A549 (cell line): Measurements from ENCODE around the gene NACC2. TPM values are rescaled to one million over a fixed set of nuclear protein-coding genes. Genes with fewer than 3 reads are reported as not detected.

ENCODE experiments used
- ATAC-seq, 2 experiments: fragments of 200-7000 bp in 1 of 2; fragments of >200 bp in 1 of 2; cut with Nextera tagmentation in 1 of 2; cut with Tn5 transposase in 1 of 2; 3 replicates each; pipeline versions ENCODE4 v1.8.0 to v1.9.1; 2018 to 2020; ENCODE audit warnings: mild to moderate bottlenecking in 1 of 2, moderate library complexity in 1 of 2
- CTCF ChIA-PET: fragments of 300-600 bp; sonication (Branson Sonifier 250); formaldehyde crosslinking; extraction: SDS; loops from one replicate; lab custom pipeline; 2021; ENCODE audit warnings: antibody characterized with exemption, inconsistent platforms; lab: Yijun Ruan, JAX
- POLR2A ChIA-PET: fragments of 350-600 bp; formaldehyde crosslinking; extraction: SDS; loops from one replicate; lab custom pipeline; 2021; ENCODE audit warnings: antibody characterized with exemption, inconsistent platforms; lab: Yijun Ruan, JAX
- DNase-seq, 2 experiments: peaks; one replicate each; pipeline versions ENCODE4 v3.0.0 to v3.0.0-alpha.2; 2011 to 2016; ENCODE audit warnings: low read depth in 1 of 2, low spot score in 1 of 2
- FAIRE-seq: peaks from 2 replicates; lab custom pipeline; 2011; peaks lifted over from hg19 to GRCh38; lab: Jason Lieb, UNC
- H3K27ac ChIP-seq, 2 experiments: fragments of >200 bp; sonication (Bioruptor Twin); formaldehyde crosslinking; 3 replicates each; pipeline ENCODE4 v1.5.1; 2016 to 2017
- H3K4me1 ChIP-seq: fragments of >200 bp; sonication (Bioruptor Twin); formaldehyde crosslinking; 3 replicates; pipeline ENCODE4 v1.6.1; 2016
- H3K4me2 ChIP-seq: fragments of >200 bp; sonication (Bioruptor Twin); formaldehyde crosslinking; 3 replicates; pipeline ENCODE4 v1.6.1; 2016
- H3K4me3 ChIP-seq: fragments of >200 bp; sonication (Bioruptor Twin); formaldehyde crosslinking; 3 replicates; pipeline ENCODE4 v1.5.1; 2016
- H3K9me3 ChIP-seq: fragments of >200 bp; sonication (Bioruptor Twin); formaldehyde crosslinking; 3 replicates; pipeline ENCODE4 v1.6.1; 2016
- BCL3 ChIP-seq: fragments of >200 bp; sonication (Bioruptor Twin); formaldehyde crosslinking; IDR thresholded peaks from 3 replicates; pipeline ENCODE4 v1.6.1; 2016
- EHF ChIP-seq: fragments of 250-450 bp; sonication (Bioruptor Pico); IDR thresholded peaks from 2 replicates; pipeline ENCODE4 v1.5.0; 2020; ENCODE audit warnings: mild to moderate bottlenecking
- ELK1 ChIP-seq: fragments of 150-350 bp; IDR thresholded peaks from 2 replicates; pipeline ENCODE4 v1.6.1; 2014; ENCODE audit warnings: low read depth, mild to moderate bottlenecking, low read length
- EP300 ChIP-seq, 2 experiments: fragments of >200 bp; sonication (Bioruptor Twin); formaldehyde crosslinking; IDR thresholded peaks; 2 replicates in 1 of 2; 3 replicates in 1 of 2; pipeline ENCODE4 v1.6.1; 2016 to 2017
- ESRRA ChIP-seq: fragments of 150-350 bp; IDR thresholded peaks from 2 replicates; pipeline ENCODE4 v1.6.1; 2014; ENCODE audit warnings: mild to moderate bottlenecking, low read length, borderline replicate concordance
- FOSB ChIP-seq: fragments of 250-450 bp; sonication (Bioruptor Pico); IDR thresholded peaks from 2 replicates; pipeline ENCODE4 v1.5.0; 2020; ENCODE audit warnings: mild to moderate bottlenecking, moderate library complexity
- HOXA7 ChIP-seq: fragments of 250-450 bp; sonication (Bioruptor Pico); IDR thresholded peaks from 2 replicates; pipeline ENCODE4 v1.5.0; 2020; ENCODE audit warnings: mild to moderate bottlenecking, moderate library complexity
- HOXB5 ChIP-seq: fragments of 250-450 bp; sonication (Bioruptor Pico); IDR thresholded peaks from 2 replicates; pipeline ENCODE4 v1.5.0; 2020; ENCODE audit warnings: mild to moderate bottlenecking, moderate library complexity
- KDM5A ChIP-seq: fragments of 200-600 bp; sonication (generic); IDR thresholded peaks from 2 replicates; pipeline ENCODE4 v1.6.1; 2016; ENCODE audit warnings: antibody characterized with exemption, mild to moderate bottlenecking
- MAZ ChIP-seq: fragments of 150-350 bp; IDR thresholded peaks from 2 replicates; pipeline ENCODE4 v1.6.1; 2014; ENCODE audit warnings: antibody characterized with exemption, low read depth, low read length, borderline replicate concordance
- NPAS2 ChIP-seq: fragments of 250-450 bp; sonication (Bioruptor Pico); IDR thresholded peaks from 2 replicates; pipeline ENCODE4 v1.8.0; 2022; ENCODE audit warnings: mild to moderate bottlenecking, moderate library complexity, borderline replicate concordance
- PBX3 ChIP-seq: IDR thresholded peaks from 2 replicates; pipeline ENCODE4 v1.6.1; 2012
- PHF8 ChIP-seq: fragments of 200-600 bp; sonication (generic); IDR thresholded peaks from 2 replicates; pipeline ENCODE4 v1.6.1; 2016; ENCODE audit warnings: low read depth, mild to moderate bottlenecking, antibody characterized with exemption, moderate library complexity, borderline replicate concordance
- RAD21 ChIP-seq, 2 experiments: fragments of >200 bp in 1 of 2; sonication (Bioruptor Twin) in 1 of 2; formaldehyde crosslinking in 1 of 2; IDR thresholded peaks in 1 of 2; conservative IDR thresholded peaks in 1 of 2; 2 replicates in 1 of 2; 3 replicates in 1 of 2; pipeline ENCODE4 v1.6.1; 2012 to 2018; ENCODE audit warnings: inconsistent platforms in 1 of 2
- RCOR1 ChIP-seq: fragments of 150-350 bp; IDR thresholded peaks from 2 replicates; pipeline ENCODE4 v1.6.1; 2014; ENCODE audit warnings: antibody characterized with exemption, low read length, low read depth
- REST ChIP-seq: fragments of 200-600 bp; sonication (generic); IDR thresholded peaks from 2 replicates; pipeline ENCODE4 v1.6.1; 2016; ENCODE audit warnings: antibody characterized with exemption, mild to moderate bottlenecking, moderate library complexity
- RFX5 ChIP-seq: fragments of 450-650 bp; IDR thresholded peaks from 2 replicates; pipeline ENCODE4 v1.7.1; 2014; ENCODE audit warnings: antibody characterized with exemption, mild to moderate bottlenecking, moderate library complexity
- SMC3 ChIP-seq: fragments of >200 bp; sonication (Bioruptor Twin); formaldehyde crosslinking; IDR thresholded peaks from 3 replicates; pipeline ENCODE4 v1.6.1; 2018; ENCODE audit warnings: inconsistent platforms
- WGBS: methylation state at CpG from one replicate; pipeline ENCODE4 v1.1.6; 2017; ENCODE audit errors: missing lambda C conversion rate; 5-methylcytosine and 5-hydroxymethylcytosine counted together
- polyA plus RNA-seq, 4 experiments: library from polyadenylated mRNA; depleted of rRNA in 3 of 4; stranded (reverse); fragments of >200 nt; fragmentation: RNase III in 1 of 4; extraction: RNeasy Plus Mini Kit Qiagen cat#74134 plus additional on column Dnase treatment in 1 of 4; gene quantifications; 2 replicates in 3 of 4; 3 replicates in 1 of 4; pipeline ENCODE4 v1.2.3, GENCODE V29; 2011 to 2017

Gene NACC2
- polyA plus RNA-seq, 2 of the 4 experiments (the other 2 are of a cell fraction), result 16.1 to 28.4 TPM

GRCh38 chr9:135987838-135988404, 107.2 kb downstream of the NACC2 start:
- 98% methylated on average over 9 of the region's 16 CpGs for WGBS
- CTCF ChIA-PET, result interaction anchor here (1.2 to 3.3 kb wide), 4 partner anchors 18 to 151 kb away, joined by 3 to 15 read pairs (median 10); no protein-coding TSS in a partner anchor

GRCh38 chr9:135986605-135987004, 108.5 kb downstream of the NACC2 start:
- Histone ChIP-seq H3K4me3 (no peak overlapping the region), H3K9me3 (no peaks in the 10 kb centered on the region), H3K4me1 (0 out of 3 replicates have a peak, but pooled peaks cover 8% of the 10 kb centered on the region), H3K4me2 (no peak overlapping the region), H3K27ac (no peak overlapping the region)
- DNase-seq, result no peak
- no peak for TF ChIP-seq PHF8
- no peak for TF ChIP-seq SMC3
- TF ChIP-seq RCOR1, result no peak
- TF ChIP-seq RAD21 (conservative IDR thresholded peaks at IDR 0.05 in 1 of 2, IDR thresholded peaks at IDR 0.05 in 1 of 2), result no peak
- TF ChIP-seq FOSB (CRISPR knock-in tag), result no peak
- no peak for TF ChIP-seq RFX5
- no peak for TF ChIP-seq EHF
- no peak for TF ChIP-seq BCL3
- no peak for TF ChIP-seq MAZ
- TF ChIP-seq PBX3, result no peak
- no peak for TF ChIP-seq HOXA7 (CRISPR knock-in tag)
- no peak for TF ChIP-seq ESRRA
- TF ChIP-seq NPAS2 (CRISPR knock-in tag), result no peak
- no peak for TF ChIP-seq ELK1
- TF ChIP-seq EP300 (IDR thresholded peaks at IDR 0.05), result no peak
- no peak for TF ChIP-seq REST
- no peak for ATAC-seq
- ChIA-PET CTCF (interaction anchor here (1.2 to 3.3 kb wide), 5 partner anchors 10 to 152 kb away, joined by 3 to 15 read pairs (median 5); no protein-coding TSS in a partner anchor), POLR2A (no interaction called here)
- FAIRE-seq, result no peak
- WGBS, result 82% methylated on average over 3 of the region's 15 CpGs

More at GRCh38 chr9:135987838-135988404, 107.2 kb downstream of the NACC2 start:
- H3K9me3 ChIP-seq, result no peaks in the 10 kb centered on the region
- peaks cover 18% of the 10 kb centered on the region for H3K4me1 ChIP-seq
- H3K4me2 ChIP-seq, result no peak overlapping the region
- POLR2A ChIA-PET, result no interaction called here
- no peak overlapping the region for H3K4me3 ChIP-seq
- DNase-seq (no peak), FAIRE-seq (no peak), ATAC-seq (no peak)
- H3K27ac ChIP-seq, result no peak overlapping the region
- TF ChIP-seq HOXB5 (CRISPR knock-in tag) (no peak), KDM5A (no peak), RFX5 (no peak), HOXA7 (CRISPR knock-in tag) (no peak)
